Endometrial microvascular endothelial cells (primary cell): Measurements from ENCODE around the gene TNP2. TPM values are rescaled to one million over a fixed set of nuclear protein-coding genes. Genes with fewer than 3 reads are reported as not detected.

Experiments
- in situ Hi-C: cut with HindIII; loops from 2 replicates; pipeline ENCODE4 v1.10.0; 2017; ENCODE audit warnings: low sequenced_read_pairs, low pct_unique_long_range_greater_than_20kb; ENCODE audit errors: inconsistent ontology term
- total RNA-seq: library from RNA; depleted of rRNA; stranded (reverse); fragments of >200 nt; gene quantifications from one replicate; pipeline ENCODE4 v1.2.3, GENCODE V29; 2015; ENCODE audit errors: inconsistent ontology term

TNP2 gene
- total RNA-seq, 1 donor from 2014 or later = not detected

DNA sequence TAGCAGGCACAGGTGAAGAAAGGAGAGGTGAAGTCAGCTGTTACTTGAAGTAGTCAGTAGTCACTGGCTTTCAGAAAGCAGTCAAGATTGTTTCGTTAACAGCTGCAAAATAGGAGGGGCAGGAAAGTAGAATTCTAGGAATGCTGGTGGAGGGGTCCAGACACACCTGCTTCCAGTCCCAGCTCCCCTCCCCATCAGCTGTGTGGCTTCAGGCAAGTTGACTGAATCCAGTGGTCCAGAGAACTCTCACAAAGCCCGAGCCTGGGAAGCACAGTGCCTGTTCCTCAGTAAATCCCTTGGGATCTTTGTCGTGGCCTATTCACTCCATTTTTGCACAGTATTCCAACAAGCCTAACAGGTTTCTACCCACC, 8.5 kb downstream of the TNP2 start:
- in situ Hi-C loops = loop anchor here (25.0 kb wide), 1 partner anchor 102 kb away; no protein-coding TSS in a partner anchor

DNA sequence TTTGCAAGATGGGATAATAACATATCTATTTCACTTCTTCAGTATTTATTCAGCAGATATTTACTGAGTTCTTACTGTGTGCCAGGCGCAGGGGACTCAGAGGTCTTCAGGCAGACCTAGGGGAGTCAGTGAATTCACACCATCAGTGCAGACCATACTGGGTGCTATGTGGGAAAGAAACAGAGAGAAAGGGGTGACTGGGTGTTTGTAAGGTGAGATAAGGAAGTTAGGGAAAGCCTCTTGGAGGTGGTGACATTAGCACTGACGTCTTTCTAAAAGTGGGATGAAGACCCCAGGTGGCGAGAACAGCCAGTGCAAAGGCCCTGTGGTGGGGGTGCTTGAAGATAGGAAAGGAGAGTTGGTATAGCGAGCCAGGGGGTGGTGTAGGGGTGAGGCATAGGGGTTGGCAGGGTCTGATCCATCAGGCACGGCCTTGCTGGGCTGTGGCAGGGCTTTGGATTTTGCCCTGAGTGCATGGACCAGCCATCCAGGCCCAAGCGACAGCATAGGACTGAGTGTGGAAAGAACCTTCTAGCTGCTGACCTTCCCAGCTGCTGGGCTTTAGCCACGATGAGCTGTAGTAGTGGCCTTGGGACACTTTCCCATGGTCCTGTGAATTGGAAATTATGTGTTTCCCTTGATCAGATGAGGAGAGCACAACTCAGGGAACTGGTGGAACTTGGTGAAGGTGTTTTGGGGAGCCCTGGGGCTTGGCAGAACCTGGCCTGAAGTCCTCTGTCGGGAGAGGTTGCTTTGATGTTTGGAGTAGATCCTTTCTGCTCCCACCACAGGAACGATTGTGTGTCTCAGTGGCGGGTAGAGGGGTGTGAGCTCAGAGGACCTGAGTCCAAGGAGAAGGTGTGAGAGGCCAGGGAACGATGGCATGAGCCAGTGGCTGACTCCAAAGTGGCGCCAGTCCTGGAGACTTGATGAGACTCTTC, 9.2 kb downstream of the TNP2 start:
- in situ Hi-C loops = loop anchor here (25.0 kb wide), 1 partner anchor 102 kb away; no protein-coding TSS in a partner anchor

DNA sequence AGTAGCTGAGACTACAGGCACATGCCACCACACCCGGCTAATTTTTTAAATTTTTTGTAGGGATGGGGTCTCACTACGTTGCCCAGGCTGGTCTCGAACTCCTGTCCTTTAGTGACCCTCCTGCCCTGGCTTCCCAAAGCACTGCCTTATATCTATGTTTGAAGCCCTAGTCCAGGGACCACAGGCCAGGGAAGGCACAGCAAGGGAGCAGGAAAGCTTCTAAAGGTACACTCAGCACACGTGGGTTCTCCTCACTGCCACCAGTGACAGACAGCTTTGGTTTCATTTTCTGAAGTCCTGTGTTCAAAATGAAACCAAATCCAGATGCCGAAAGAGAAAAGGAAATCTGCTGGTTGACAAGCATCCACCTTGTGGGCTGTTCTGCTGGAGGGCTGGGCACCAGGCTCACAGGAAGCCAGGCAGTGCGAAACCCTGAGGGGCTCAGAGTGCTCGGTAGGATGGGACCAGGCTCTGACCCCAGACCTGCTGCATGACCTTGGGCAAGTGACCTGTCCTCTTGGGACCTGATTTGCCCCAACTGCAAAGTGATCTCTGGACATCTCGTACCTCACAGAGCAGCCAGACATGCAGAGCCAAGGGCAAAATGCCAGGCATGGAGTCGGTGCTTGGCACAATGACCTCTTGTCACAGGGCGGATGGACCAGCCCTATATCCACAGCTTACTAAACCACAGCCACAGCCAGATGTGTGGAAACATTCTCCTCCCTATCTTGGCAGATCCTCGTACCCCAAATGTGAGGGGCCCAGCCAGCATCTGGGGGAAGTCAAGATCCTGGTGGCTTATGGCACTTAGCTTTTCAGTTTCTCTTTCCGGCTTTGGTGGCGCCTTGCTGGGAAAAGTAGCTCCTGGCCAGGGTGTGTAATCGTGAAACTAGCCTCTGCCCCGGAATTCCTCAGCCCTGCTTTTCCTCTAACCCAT, 10.3 kb downstream of the TNP2 start:
- in situ Hi-C loops = loop anchor here (25.0 kb wide), 1 partner anchor 103 kb away; no protein-coding TSS in a partner anchor

DNA sequence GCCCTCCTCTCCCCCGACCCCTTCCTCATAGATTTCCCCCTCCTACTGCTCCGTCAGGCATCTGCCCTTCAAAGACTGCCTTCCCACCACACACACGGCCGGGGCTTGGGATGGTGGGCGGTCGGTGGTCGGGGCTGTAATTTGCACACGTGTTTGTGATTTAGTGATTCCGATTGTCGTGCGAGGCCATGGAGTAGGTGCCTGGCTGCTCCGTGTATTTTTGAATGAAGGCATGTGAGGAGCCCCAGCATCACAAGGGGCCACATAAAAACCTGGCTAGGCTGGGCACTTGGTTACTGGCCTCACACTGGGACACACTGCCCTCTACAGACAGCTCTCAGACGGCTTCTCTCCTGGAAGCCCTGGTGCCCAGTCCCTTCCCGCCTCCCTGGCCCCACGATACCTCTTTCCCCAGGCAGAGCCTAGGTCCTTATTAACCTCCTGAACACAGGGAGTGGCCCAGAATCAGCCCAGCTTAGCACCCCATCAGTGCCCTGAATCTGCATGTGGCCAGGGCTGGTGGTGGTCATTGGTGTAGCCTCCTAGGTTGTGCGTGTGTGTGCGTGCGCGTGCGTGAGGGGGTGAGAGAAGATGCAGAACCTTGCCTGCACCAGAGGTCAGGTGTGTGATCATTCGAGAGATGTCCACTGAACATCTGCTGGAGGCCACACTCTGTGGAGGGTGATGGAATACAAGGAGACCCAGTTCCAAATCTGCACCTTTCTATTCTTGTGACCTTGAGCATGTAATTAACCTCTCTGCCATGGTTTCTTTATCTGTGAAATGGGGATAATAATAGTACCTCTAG, 11.8 kb downstream of the TNP2 start:
- in situ Hi-C loops = loop anchor here (25.0 kb wide), 1 partner anchor 105 kb away; no protein-coding TSS in a partner anchor

DNA sequence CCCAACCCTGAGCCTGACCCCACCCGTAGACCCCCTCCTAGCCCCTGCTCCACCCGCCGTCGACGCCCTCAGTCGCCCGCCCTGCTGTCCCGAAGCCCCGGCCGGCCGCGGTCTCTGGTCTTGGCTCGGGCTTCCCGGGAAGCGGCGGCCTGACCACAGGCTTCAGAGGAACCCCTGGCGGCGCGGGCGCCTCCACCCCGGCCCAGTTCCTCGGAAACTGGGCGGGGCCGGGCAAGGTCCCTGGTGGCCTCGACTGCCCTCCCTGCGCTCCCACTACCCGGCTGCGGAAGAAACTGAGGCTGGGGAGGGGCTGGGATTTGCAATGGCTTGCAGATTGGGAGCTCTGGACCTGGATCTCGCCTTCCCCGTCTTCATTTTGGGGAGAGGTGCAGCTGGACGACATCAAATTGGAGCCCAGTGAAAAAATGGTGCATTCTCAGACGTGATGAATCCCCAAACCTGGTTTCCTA, 12.4 kb downstream of the TNP2 start:
- in situ Hi-C loops = loop anchor here (25.0 kb wide), 1 partner anchor 106 kb away; no protein-coding TSS in a partner anchor

DNA sequence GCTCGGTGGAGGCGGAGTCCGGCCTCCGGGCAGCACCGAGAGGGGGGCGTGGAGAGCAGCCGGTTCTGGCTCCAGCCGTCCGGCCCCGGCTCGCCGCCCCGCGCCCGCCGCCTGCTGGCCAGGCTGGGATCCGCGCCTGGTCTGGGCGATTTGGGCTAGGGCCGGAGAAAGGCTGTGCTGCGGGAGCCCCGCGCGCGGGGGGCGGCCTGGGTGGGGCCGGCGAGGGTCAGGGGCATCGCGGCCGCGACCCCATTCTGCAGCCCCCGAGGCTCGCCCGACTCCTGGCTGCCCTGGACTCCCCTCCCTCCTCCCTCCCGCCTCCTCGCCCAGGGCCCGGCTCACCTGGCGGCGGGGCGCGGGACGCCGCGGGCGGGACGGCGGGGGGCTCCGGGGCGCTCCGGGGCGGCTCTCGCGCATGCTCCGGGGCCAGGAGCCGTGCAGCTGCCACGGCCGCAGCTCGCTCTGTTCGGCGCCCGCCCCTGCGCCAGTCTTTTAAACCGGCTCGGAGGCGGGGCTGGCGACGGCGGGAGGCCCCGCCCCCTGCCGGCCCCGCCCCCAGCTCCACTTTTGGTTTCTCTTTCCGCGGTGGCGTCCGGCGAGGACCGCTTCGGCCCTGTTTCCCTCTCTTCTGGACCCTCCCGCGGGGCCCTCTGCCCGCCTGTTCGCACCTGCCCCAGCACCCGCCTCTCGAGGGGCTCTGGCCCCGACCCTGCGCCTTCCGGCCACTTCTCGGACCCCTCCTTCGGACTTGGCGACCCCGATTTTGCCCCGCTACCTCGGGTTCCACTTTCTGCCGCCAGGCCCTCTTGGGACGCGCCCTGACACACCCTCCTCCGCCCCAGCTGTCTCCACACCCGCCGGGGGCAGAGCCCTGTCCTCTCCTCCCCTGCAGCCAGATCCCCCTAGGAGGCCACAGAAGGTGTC, 13.1 kb downstream of the TNP2 start, which contains the start of gene SOCS1:
Gene SOCS1, minus strand, starts transcription at position 468 of the 924 bp plus-strand sequence. CDS start 726 bp downstream, outside the sequence.
- in situ Hi-C loops = loop anchor here (25.0 kb wide), 1 partner anchor 106 kb away; no protein-coding TSS in a partner anchor

DNA sequence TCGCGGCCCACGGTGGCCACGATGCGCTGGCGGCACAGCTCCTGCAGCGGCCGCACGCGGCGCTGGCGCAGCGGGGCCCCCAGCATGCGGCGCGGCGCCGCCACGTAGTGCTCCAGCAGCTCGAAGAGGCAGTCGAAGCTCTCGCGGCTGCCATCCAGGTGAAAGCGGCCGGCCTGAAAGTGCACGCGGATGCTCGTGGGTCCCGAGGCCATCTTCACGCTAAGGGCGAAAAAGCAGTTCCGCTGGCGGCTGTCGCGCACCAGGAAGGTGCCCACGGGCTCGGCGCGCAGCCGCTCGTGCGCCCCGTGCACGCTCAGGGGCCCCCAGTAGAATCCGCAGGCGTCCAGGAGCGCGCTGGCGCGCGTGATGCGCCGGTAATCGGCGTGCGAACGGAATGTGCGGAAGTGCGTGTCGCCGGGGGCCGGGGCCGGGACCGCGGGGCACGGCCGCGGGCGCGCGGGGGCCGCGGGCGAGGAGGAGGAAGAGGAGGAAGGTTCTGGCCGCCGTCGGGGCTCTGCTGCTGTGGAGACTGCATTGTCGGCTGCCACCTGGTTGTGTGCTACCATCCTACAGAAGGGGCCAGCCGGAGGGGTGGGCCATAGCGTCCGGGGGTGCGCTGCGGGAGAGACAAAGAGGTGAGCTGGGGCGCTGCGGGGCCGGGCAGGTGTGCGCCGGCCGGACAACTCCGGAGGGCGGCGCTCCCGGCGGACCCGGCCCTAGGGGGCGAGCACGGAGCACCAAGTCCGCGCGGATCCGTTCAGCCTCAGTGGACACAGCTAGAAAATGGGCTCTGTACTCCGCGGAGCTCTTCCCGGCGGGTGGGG, 14.0 kb downstream of the TNP2 start:
- in situ Hi-C loops = loop anchor here (25.0 kb wide), 1 partner anchor 107 kb away; no protein-coding TSS in a partner anchor

DNA sequence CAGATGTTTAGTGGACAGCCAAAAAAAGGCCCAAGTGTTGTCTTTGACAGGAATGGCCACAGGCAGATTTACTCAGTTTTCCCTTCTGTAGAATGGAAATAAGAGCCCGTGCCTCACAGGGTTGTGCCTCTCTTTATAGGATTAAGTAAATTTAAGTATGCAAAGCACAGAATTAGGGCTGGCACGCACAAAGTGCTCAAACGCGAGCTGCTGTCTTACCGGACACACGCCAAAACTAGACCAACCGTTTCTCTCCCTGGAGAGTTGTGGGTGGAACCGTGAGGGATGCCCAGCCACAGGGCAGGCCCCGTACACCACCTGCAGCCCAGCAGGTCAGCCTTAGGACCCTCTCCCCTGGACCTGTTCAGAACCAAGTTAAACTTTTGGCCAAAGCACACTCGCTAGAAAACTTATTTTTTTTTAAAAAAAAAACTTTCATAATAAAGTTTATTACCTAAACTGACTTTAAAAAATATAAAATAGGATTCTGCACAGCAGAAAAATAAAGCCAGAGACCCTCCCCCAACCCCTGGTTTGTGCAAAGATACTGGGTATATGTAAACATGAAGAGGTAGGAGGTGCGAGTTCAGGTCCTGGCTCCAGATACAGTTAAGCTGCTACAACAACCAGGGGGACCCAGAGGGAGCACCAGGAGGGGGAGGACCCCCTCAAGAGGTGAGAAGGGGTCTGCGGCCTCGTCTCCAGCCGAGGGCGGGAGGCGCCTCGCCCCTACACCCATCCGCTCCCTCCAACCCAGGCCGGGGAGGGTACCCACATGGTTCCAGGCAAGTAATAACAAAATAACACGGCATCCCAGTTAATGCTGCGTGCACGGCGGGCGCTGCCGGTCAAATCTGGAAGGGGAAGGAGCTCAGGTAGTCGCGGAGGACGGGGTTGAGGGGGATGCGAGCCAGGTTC, 14.9 kb downstream of the TNP2 start:
- in situ Hi-C loops = loop anchor here (25.0 kb wide), 1 partner anchor 108 kb away; no protein-coding TSS in a partner anchor

DNA sequence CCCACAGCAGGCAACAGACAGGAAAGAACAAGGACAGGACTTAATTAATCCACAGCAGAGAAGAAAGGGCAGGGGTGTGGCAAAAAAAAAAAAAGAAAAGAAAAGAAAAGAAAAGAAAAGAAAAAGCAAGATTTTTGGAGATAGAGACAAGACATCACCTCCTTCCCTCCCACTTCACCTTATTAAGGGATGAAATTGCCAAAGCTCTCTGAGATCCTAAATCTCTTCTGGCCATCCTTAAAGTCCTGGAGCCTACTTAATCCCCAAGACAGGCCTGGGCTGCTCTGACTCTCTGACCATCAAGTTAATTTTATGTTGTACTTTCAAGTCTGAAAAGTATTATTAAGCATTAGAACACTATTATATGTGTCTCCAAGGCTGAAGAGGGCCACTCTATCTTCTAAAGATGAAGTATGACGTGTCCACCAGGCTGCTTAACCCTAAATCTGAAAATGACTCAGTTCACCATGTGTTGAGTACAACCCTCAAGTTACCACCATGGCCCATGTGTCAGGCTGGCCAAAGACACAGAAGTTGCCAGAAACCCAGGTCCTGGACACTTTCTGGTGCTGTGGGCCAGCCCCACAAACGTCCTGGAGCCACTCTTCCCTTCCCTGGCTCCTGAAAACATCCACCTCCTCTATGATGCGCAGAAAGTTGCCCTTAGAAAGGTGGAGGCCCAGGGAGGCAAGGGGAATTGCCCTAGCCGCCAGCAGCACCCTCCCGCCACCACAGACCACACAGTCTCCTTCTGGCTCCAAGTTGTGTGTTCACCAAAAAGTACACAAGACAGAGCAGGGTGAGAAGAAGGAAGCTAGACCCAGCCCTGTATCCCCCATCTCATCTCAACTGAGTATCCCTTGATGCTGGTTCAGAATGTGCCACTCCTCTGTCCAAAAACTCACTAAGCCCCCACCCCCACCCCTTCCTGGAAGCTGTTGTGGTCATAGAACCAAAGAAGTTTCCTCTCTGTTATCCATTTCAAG, 15.8 kb downstream of the TNP2 start:
- in situ Hi-C loops = loop anchor here (25.0 kb wide), 1 partner anchor 109 kb away; no protein-coding TSS in a partner anchor

DNA sequence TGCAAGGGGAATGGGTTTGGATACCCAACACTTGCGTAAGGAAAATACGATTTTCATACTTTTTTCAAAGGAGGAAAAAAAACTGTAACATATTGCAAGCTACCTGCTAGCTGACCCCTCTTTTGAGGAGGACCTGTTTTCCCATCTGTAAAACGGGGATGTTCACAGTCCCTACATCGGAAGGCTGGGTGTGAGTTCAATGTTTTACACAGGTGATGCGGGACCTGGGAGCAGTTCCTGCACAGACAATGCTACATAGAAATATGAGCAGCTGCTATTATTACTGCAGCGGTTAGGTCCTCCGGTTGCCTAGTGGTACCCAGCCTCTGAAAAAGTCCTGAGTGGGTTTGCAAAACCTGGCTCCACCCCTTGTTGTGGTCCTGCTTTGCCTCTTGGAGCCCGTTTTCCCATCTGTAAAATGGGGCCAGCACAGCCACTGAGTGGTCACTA, 16.6 kb downstream of the TNP2 start:
- in situ Hi-C loops = loop anchor here (25.0 kb wide), 1 partner anchor 110 kb away; no protein-coding TSS in a partner anchor

DNA sequence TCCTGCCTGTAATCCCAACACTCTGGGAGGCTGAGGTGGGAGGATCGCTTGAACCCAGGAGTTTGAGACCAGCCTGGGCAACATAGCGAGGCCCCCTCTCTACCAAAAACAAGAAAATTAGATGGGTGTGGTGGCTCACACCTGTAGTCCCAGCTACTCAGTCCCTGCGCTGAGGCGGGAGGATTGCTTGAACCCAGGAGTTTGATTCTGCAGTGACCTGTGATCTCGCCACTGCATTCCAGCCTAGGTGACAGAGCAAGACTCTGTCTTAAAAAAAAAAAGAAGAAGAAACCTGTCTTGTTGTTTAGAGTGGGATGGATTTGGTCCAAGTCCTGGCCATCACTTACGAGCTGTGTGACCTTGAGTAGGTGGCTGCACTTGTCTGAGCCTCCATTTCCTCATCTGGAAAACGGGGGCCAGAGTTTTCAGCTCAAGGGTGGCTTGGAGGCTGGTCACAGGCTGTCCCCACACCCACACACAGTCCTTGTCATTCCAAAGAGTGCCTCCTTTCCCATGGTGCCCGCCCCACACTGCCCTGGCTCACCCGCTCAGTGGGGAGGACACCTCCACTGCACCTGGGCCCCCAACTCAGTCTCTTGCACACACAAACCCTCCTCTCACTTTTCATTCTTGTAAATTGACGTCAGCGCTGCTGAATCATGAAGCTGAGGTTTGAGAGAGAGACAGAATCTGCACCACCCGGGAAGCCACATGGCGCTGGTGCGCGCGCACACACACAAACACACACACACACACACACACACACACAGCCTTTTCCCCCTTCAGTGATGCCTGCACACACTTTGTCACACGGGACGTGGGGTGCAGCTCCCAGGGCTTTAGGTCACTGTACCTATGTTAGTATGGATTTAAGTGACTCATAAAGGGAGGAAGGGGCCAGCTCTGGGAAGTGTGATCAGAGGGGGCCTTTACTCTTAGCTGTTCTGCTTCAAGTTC, 17.3 kb downstream of the TNP2 start:
- in situ Hi-C loops = loop anchor here (25.0 kb wide), 1 partner anchor 110 kb away; no protein-coding TSS in a partner anchor

DNA sequence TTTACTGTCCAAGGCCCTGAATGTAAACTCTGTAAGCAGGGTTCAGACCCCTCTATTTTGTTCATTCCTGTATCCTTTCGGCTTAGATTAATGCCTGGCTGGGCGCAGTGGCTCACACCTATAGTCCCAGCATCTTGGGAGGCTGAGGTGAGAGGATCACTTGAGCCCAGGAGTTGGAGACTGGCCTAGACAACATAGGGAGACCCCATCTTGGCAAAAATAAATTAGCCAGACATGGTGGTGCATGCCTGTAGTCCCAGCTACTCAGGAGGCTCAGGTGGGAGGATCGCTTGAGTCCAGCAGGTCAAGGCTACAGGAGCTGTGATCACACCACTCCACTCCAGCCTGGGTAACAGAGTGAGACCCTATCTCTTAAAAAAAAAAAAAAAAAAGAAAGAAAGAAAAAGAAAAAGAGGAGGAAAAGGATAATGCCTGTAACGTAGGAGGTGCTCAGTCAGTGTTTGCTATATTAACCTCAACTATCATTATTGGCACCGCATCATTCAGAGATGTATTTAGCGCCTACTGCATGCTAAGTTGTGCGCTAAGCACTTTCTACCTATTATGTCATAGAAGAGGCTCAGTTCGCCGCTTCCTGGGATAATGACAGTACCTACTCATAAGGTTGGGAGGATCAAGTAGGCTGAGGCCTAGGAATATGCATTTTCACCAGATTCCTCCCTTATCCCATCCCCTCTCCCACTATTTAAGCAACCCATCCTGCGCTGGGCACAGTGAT, 18.2 kb downstream of the TNP2 start:
- in situ Hi-C loops = loop anchor here (25.0 kb wide), 1 partner anchor 111 kb away; no protein-coding TSS in a partner anchor
